ENCODE measurements around the gene ABCC10. TPM values are rescaled to one million over a fixed set of nuclear protein-coding genes. Genes with fewer than 3 reads are reported as not detected.

The ABCC10 gene
- polyA plus RNA-seq, 3 donors, result 7.6 to 32.8 (median 10.2) TPM

GRCh38 chr6:43383021-43383667 is 44.2 kb upstream of the ABCC10 start:
- no peaks in the 10 kb centered on the region for H3K79me2 ChIP-seq (ENCODE audit: insufficient read depth, low read length)
- H3K36me3 ChIP-seq (replicated peaks in 1 of 2; ENCODE audit: control insufficient read depth in 1 of 2, insufficient read depth in 2 of 2, low read length in 2 of 2), result no peaks in the 10 kb centered on the region
- no peaks in the 10 kb centered on the region for H3K9me3 ChIP-seq (replicated peaks in 1 of 2; ENCODE audit: control insufficient read depth in 1 of 2, insufficient read depth in 1 of 2, low read length in 2 of 2)
- peaks cover 0 to 4% (median 2%) of the 10 kb centered on the region in 7 donors for H3K9me3 Mint-ChIP-seq
- H3K36me3 Mint-ChIP-seq, result peaks cover 4 to 12% of the 10 kb centered on the region in 2 donors
- peak in 2 of 3 donors; percentile 38 to 63 for DNase-seq
- intact Hi-C loops (cut with micrococcal nuclease), result no loop called here
- peaks cover 27 to 48% (median 29%) of the 10 kb centered on the region in 3 donors for H3K27me3 Mint-ChIP-seq (ENCODE audit: low read depth in 3 of 3)
- peak overlapping the region in 1 of 3 experiments; percentile 54 for H3K4me3 ChIP-seq (replicated peaks in 1 of 3; ENCODE audit: low read depth in 2 of 3, low read length in 3 of 3)
- H3K4me3 Mint-ChIP-seq, result peak overlapping the region in 1 of 2 donors; percentile 21
- peaks cover 28% of the 10 kb centered on the region for H3K4me1 Mint-ChIP-seq
- H3K27me3 ChIP-seq (ENCODE audit: control insufficient read depth in 2 of 2, insufficient read depth in 2 of 2, low read length in 2 of 2), result peaks cover 12 to 34% of the 10 kb centered on the region in 2 donors
- no CpG with 5 or more reads among the region's 6 CpGs for WGBS (ENCODE audit: insufficient coverage)
- peak overlapping the region; percentile 33 to 99 for H3K27ac ChIP-seq (ENCODE audit: low read depth in 1 of 2, low read length in 2 of 2)
- H3K9ac ChIP-seq (ENCODE audit: insufficient read depth, low read length, poor library complexity, severe bottlenecking), result peak overlapping the region; percentile 60
- H3K4me2 ChIP-seq (replicated peaks; ENCODE audit: extremely low read depth, low read length, poor library complexity, severe bottlenecking), result peak overlapping the region; percentile 62
- peak overlapping the region; percentile 55 for H2AFZ ChIP-seq (ENCODE audit: insufficient read depth, low read depth, low read length, poor library complexity, severe bottlenecking)
- TF ChIP-seq, protein P1, sequence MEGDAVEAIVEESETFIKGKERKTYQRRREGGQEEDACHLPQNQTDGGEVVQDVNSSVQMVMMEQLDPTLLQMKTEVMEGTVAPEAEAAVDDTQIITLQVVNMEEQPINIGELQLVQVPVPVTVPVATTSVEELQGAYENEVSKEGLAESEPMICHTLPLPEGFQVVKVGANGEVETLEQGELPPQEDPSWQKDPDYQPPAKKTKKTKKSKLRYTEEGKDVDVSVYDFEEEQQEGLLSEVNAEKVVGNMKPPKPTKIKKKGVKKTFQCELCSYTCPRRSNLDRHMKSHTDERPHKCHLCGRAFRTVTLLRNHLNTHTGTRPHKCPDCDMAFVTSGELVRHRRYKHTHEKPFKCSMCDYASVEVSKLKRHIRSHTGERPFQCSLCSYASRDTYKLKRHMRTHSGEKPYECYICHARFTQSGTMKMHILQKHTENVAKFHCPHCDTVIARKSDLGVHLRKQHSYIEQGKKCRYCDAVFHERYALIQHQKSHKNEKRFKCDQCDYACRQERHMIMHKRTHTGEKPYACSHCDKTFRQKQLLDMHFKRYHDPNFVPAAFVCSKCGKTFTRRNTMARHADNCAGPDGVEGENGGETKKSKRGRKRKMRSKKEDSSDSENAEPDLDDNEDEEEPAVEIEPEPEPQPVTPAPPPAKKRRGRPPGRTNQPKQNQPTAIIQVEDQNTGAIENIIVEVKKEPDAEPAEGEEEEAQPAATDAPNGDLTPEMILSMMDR (IDR thresholded peaks at IDR 0.05), result no peak
- H3K27ac Mint-ChIP-seq, result peak overlapping the region; percentile 90 to 98 (median 95)
- no peaks in the 10 kb centered on the region for H4K20me1 ChIP-seq (ENCODE audit: insufficient read depth, low read length)
- H3K4me1 ChIP-seq (ENCODE audit: control insufficient read depth in 1 of 2, insufficient read depth in 2 of 2, low read length in 2 of 2), result peaks cover 24 to 25% of the 10 kb centered on the region in 2 donors

- Histone ChIP-seq H3K9me3 (replicated peaks in 1 of 2; ENCODE audit: control insufficient read depth in 1 of 2, insufficient read depth in 1 of 2, low read length in 2 of 2) (no peaks in the 10 kb centered on the region), H3K27ac (ENCODE audit: low read depth in 1 of 2, low read length in 2 of 2) (no peak overlapping the region), H3K4me3 (replicated peaks in 1 of 3; ENCODE audit: low read depth in 2 of 3, low read length in 3 of 3) (no peak overlapping the region), H3K79me2 (ENCODE audit: insufficient read depth, low read length) (no peaks in the 10 kb centered on the region), H3K4me2 (replicated peaks; ENCODE audit: extremely low read depth, low read length, poor library complexity, severe bottlenecking) (no peak overlapping the region), H3K4me1 (ENCODE audit: control insufficient read depth in 1 of 2, insufficient read depth in 2 of 2, low read length in 2 of 2) (peaks cover 27 to 31% of the 10 kb centered on the region in 2 donors), H3K36me3 (replicated peaks in 1 of 2; ENCODE audit: control insufficient read depth in 1 of 2, insufficient read depth in 2 of 2, low read length in 2 of 2) (no peaks in the 10 kb centered on the region), H2AFZ (ENCODE audit: insufficient read depth, low read depth, low read length, poor library complexity, severe bottlenecking) (no peak overlapping the region), H3K9ac (ENCODE audit: insufficient read depth, low read length, poor library complexity, severe bottlenecking) (no peak overlapping the region), H3K27me3 (ENCODE audit: control insufficient read depth in 2 of 2, insufficient read depth in 2 of 2, low read length in 2 of 2) (peaks cover 15 to 35% of the 10 kb centered on the region in 2 donors), H4K20me1 (ENCODE audit: insufficient read depth, low read length) (no peaks in the 10 kb centered on the region)
- H3K4me1 Mint-ChIP-seq, result peaks cover 36% of the 10 kb centered on the region
- intact Hi-C loops (cut with micrococcal nuclease), result no loop called here
- peaks cover 0 to 4% (median 2%) of the 10 kb centered on the region in 7 donors for H3K9me3 Mint-ChIP-seq
- H3K4me3 Mint-ChIP-seq, result no peak overlapping the region
- no CpG with 5 or more reads among the region's 1 CpG for WGBS (ENCODE audit: insufficient coverage)
- H3K27ac Mint-ChIP-seq, result peak overlapping the region in 1 of 7 donors; percentile 52
- DNase-seq, result peak in 2 of 3 donors; percentile 14 to 57
- peaks cover 33 to 55% (median 37%) of the 10 kb centered on the region in 3 donors for H3K27me3 Mint-ChIP-seq (ENCODE audit: low read depth in 3 of 3)
- H3K36me3 Mint-ChIP-seq, result peaks cover 0 to 15% of the 10 kb centered on the region in 2 donors
- TF ChIP-seq, protein P1 (IDR thresholded peaks at IDR 0.05), result no peak
Measured at GRCh38 chr6:43386492-43386891, 40.8 kb upstream of the ABCC10 start.
